ENCODE results near the gene METTL25.

DNA sequence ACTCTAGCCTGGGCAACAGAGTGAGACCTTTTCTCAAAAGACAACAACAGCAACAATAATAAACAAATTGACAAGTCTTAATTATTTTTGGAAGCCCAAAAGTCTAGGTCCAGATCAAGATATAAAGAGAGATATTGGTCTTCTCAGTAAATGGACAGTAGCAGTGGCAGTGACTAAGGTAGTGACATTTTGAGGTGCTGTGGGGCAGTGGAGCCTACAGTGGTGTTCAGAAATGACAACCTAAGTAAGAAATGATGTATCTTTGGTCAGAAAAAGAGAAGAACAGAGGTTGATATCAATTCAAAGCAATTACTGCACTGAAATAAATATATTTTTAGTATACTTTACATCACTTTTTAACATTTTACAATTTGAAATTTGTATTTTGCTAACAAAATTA is 20.7 kb downstream of the METTL25 start:
- TF ChIP-seq, protein P1, sequence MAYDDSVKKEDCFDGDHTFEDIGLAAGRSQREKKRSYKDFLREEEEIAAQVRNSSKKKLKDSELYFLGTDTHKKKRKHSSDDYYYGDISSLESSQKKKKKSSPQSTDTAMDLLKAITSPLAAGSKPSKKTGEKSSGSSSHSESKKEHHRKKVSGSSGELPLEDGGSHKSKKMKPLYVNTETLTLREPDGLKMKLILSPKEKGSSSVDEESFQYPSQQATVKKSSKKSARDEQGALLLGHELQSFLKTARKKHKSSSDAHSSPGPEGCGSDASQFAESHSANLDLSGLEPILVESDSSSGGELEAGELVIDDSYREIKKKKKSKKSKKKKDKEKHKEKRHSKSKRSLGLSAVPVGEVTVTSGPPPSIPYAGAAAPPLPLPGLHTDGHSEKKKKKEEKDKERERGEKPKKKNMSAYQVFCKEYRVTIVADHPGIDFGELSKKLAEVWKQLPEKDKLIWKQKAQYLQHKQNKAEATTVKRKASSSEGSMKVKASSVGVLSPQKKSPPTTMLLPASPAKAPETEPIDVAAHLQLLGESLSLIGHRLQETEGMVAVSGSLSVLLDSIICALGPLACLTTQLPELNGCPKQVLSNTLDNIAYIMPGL (CRISPR knock-in tag; IDR thresholded peaks at IDR 0.05) = no peak
- TF ChIP-seq NFYB (CRISPR knock-in tag; conservative IDR thresholded peaks at IDR 0.05; ENCODE audit: low read depth) = no peak
- no peak for TF ChIP-seq SP1 (CRISPR knock-in tag; conservative IDR thresholded peaks at IDR 0.05)
- no peak for TF ChIP-seq FOXK1 (CRISPR knock-in tag; IDR thresholded peaks at IDR 0.05)
- no peak for TF ChIP-seq FOXP4 (CRISPR knock-in tag; IDR thresholded peaks at IDR 0.05)

All from WTC11 (cell line).